GM18858 (cell line): ENCODE measurements around the gene RBMX2.
A peak's percentile ranks its signal among the peaks of the same experiment; 100 is the strongest.
"Not testable (repeated sequence)": the region's sequence is repeated elsewhere in the genome, so short reads cannot be mapped to it uniquely, and the experiment has no call there.

ENCODE experiments used
- ATAC-seq: cut with Tn5 transposase; IDR thresholded peaks from one replicate; pipeline ENCODE4 v1.9.1; 2021; ENCODE audit not compliant: unreplicated experiment

The RBMX2 gene

GRCh38 chrX:130401415-130402207 lies at the start of gene RBMX2:
RBMX2 (plus strand) TSS chrX:130401987; CDS start chrX:130402033, 46 bp downstream.
- peak; percentile 84 for ATAC-seq

- ATAC-seq = not testable (repeated sequence)
Measured at GRCh38 chrX:130352050-130352449, 49.7 kb upstream of the RBMX2 start.

DNA sequence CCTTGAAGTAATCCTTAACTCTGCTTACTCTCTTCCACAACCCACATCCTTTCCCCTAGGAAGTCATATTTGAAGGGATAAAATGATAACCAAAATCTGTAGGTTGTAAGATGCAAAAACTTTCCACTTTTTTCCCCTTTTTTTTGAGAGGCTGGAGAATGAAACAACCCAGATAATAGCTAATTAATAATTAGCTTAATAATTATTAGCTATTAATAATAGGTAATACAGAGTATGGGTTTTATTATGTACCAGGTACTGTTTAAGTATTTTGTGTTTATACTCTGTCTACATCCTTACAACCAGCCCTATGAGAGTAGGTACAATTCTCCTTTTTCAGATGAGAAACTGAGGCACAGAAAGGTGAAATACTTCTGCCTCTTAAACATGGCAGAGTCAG lies 25.7 kb upstream of the RBMX2 start:
- no peak for ATAC-seq

- ATAC-seq = no peak
Measured at GRCh38 chrX:130378024-130378669, 23.6 kb upstream of the RBMX2 start.

- ATAC-seq = no peak
Measured at GRCh38 chrX:130385520-130385919, 16.3 kb upstream of the RBMX2 start, which contains the start of gene GPR119. GPR119 (minus strand) TSS chrX:130385674; CDS start chrX:130385447, 227 bp downstream.

- ATAC-seq = no peak
Measured at GRCh38 chrX:130386408-130386808, 15.4 kb upstream of the RBMX2 start.

DNA sequence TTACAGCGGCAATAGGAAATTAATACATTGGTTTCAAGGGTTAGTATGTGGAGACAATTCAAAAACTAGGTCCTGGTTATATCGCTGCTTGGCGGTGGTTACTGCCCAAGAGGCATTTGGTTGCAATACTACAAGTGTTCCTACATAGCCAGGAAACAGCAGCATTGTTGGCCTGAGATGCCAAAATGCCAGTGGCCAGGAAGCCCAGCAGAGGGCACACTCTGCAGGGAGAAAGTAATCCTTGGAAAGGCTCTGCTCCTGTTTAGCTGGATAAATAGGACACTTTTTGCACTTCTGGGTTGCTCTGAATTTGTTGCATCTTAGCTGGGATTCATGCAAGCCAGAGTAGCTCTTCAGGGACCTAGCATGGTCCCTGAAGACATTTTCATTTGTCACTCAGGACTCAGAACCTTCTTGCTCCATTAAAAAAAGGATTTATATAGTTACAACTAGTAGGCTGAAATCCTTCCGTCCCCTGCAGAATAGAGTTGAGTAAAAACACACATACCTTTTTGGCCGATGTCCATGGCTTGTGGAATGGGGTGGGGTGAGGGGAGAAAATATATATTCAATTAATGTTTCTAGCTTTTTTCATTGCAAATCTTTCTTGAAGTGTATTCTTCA lies 8.2 kb upstream of the RBMX2 start:
- ATAC-seq = no peak

DNA sequence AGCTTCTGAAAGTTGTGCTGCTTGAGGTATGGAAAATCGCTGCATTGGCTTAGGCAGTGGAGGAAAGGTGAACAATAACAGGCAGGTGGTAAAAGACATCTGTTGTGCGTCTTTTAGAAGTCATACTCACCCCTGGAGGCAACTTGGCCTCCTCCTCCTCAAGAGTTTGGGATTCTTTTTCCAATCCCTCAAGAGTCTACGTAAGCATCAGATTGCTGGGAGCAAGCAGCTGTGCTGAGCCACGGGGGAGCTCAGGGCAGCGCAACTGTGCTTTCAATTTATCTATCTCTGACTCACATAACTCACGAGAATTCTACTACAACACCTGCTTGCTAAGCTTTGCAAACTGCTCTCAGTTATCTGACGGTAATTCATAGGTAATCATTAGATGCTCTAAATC lies 6.4 kb upstream of the RBMX2 start:
- ATAC-seq = no peak

- ATAC-seq = no peak
Measured at GRCh38 chrX:130402208-130402684, 459 bp downstream of the RBMX2 start.

DNA sequence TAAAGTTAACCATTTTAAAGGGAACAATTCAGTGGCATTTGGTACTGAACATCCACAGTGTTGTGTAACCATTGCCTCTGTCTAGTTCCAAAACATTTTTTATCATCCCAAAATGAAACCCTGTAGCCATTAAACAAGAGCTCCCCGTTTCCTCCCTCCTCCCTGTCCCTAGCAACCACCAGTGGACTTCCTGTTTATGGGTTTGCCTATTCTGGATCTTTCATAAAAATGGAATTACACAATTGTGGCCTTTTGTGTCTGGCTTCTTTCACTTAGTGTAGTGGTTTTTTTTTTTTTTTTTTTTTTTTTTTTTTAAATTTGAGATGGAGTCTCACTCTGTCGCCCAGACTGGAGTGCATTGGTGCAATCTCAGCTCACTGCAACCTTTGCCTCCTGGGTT lies 11.6 kb downstream of the RBMX2 start:
- no peak for ATAC-seq

GRCh38 chrX:130414800-130415199 lies 13.0 kb downstream of the RBMX2 start:
- no peak for ATAC-seq

- no peak for ATAC-seq
Measured at GRCh38 chrX:130415201-130415600, 13.4 kb downstream of the RBMX2 start.

DNA sequence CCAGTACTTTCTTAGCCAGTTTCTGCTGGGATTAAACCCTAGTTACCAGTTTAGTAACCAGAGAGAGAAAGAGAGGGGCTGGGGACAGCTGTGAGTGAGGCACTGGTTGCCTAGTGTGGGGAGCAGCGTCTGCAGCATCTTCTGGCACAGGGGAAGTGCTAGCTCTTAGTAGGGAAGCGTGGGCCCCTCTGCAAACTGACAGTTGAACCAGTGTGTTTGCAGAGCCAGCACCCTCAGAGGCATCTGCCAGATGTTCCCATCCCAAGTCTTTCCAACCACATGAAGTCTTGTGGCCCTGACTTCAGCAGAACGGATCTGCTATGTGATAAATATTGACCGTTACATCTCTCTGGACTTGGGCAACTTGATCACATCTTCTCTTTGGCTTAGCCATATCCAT lies 15.0 kb downstream of the RBMX2 start:
- no peak for ATAC-seq

DNA sequence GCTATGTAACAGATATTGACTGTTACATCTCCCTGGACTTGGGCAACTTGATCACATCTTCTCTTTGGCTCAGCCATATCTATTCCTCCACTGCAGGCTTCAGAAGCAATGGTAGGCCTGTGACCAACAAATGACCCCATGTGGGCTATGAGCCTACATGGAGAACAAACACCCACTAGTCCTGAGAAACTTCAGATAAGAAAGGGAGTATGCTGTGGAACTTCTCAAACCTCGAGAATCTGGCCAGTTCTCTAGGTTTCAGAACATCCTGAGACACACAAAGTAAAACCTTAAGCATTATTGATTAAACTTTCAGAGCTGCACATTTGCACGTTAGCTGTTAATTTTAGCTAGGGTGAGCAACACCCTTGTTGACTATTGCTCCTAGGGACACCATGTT lies 16.3 kb downstream of the RBMX2 start:
- no peak for ATAC-seq

GRCh38 chrX:130418740-130419139 lies 17.0 kb downstream of the RBMX2 start:
- no peak for ATAC-seq

DNA sequence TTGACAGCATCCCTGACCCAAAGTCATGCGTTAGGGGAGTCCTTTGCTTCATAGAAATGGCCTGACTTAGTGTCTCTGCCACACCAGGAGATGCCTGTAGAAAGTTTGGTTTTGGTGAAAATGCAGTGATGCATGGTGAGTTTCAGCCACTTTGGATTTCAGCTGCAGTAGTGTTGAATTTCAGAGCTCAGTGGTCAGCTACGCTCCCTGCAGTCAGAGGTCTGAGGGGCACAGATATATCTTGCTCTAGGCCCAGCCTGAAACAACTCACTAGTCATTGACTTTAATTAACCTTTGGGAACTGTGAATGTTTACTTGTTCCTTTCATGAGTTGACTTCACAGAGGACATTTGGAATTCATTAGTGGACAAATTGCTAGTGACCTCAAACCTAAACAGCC lies 17.5 kb downstream of the RBMX2 start:
- no peak for ATAC-seq

DNA sequence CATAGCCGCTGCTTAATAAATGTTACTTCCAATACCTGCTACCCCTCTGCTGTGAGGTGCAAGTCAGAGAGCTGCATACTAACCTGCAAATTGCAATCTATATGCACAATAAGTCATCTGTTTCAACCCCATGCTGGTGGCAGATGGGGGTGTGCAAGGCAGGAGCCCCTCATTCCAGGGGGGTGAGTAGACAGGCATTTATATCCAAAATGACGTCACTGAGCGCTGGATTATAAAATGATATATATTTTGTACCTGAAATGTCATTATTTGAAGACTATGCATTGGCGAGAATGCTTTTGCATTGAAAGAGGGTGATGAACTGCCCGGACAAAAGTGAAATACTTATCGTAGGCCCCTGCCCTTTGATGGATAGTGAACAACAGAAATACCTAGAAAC lies 24.7 kb downstream of the RBMX2 start:
- no peak for ATAC-seq

- not testable (repeated sequence) for ATAC-seq
Measured at GRCh38 chrX:130429236-130429635, 27.4 kb downstream of the RBMX2 start.

- ATAC-seq = no peak
Measured at GRCh38 chrX:130435937-130436336, 34.1 kb downstream of the RBMX2 start.

GRCh38 chrX:130437996-130438395 lies 36.2 kb downstream of the RBMX2 start:
- not testable (repeated sequence) for ATAC-seq

GRCh38 chrX:130443875-130444274 lies 42.1 kb downstream of the RBMX2 start:
- ATAC-seq = no peak
